Measurements from ENCODE around the gene ZNF774. TPM values are rescaled to one million over a fixed set of nuclear protein-coding genes. Genes with fewer than 3 reads are reported as not detected.
A peak's percentile ranks its signal among the peaks of the same experiment; 100 is the strongest.

ZNF774 gene
- total RNA-seq, 1 experiment from 2014 or later: 2.6 TPM

GRCh38 chr15:90348456-90348855 is 3.6 kb upstream of the ZNF774 start:
- Mint-ChIP-seq H3K4me3 (ENCODE audit: unreplicated experiment) (no peak overlapping the region), H3K36me3 (ENCODE audit: insufficient read depth, unreplicated experiment) (peaks cover 5% of the 10 kb centered on the region)
- POLR2A ChIA-PET: interaction anchor here (0.6 kb wide), 1 partner anchor 67 kb away, joined by 3 read pairs; no protein-coding TSS in a partner anchor

DNA sequence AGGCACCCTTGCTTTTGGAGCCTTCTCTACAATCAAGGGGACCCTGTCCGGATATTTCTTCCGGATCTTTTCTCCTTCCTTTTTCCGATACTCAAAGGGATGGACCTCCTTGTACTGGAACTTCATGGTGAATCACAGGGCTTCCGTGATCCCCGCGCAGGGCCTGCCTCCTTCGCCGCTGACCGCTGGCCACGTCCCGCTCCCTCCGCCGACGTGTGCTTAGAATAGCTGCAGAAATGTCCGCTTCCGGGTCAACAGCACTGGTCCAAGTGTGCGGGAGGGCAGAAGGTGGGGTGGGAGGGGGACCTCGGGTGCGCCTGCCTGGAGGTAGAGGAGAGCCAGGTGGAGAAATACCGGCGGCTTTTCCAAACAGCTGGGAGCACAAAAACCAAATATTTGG is 3.0 kb upstream of the ZNF774 start:
- intact Hi-C loops (cut with micrococcal nuclease): no loop called here
- Mint-ChIP-seq H3K36me3 (ENCODE audit: insufficient read depth, unreplicated experiment) (peaks cover 5% of the 10 kb centered on the region), H3K27ac (ENCODE audit: low read depth, unreplicated experiment) (peak overlapping the region; percentile 92), H3K9me3 (ENCODE audit: unreplicated experiment) (no peaks in the 10 kb centered on the region), H3K4me3 (ENCODE audit: unreplicated experiment) (no peak overlapping the region), H3K27me3 (ENCODE audit: insufficient read depth, unreplicated experiment) (no peaks in the 10 kb centered on the region), H3K4me1 (ENCODE audit: insufficient read depth, unreplicated experiment) (peaks cover 9% of the 10 kb centered on the region)
- ChIA-PET CTCF (no interaction called here), POLR2A (interaction anchor here (0.6 kb wide), 1 partner anchor 26 kb away, joined by 3 read pairs; no protein-coding TSS in a partner anchor)
- no peak for TF ChIP-seq CTCF (IDR thresholded peaks at IDR 0.05; ENCODE audit: unreplicated experiment)
- no peak for DNase-seq (ENCODE audit: unreplicated experiment)
- BruUV-seq (replicated peaks): no TSS peak

More at GRCh38 chr15:90348456-90348855, 3.6 kb upstream of the ZNF774 start:
- CTCF ChIA-PET: interaction anchor here (1.2 kb wide), 1 partner anchor 12 kb away, joined by 4 read pairs; no protein-coding TSS in a partner anchor
- H3K27me3 Mint-ChIP-seq (ENCODE audit: insufficient read depth, unreplicated experiment): no peaks in the 10 kb centered on the region
- H3K27ac Mint-ChIP-seq (ENCODE audit: low read depth, unreplicated experiment): peak overlapping the region; percentile 92
- intact Hi-C loops (cut with micrococcal nuclease): no loop called here
- H3K4me1 Mint-ChIP-seq (ENCODE audit: insufficient read depth, unreplicated experiment): peaks cover 9% of the 10 kb centered on the region
- H3K9me3 Mint-ChIP-seq (ENCODE audit: unreplicated experiment): no peaks in the 10 kb centered on the region
- BruUV-seq (replicated peaks): no TSS peak
- no peak for DNase-seq (ENCODE audit: unreplicated experiment)
- TF ChIP-seq CTCF (IDR thresholded peaks at IDR 0.05; ENCODE audit: unreplicated experiment): no peak

DNA sequence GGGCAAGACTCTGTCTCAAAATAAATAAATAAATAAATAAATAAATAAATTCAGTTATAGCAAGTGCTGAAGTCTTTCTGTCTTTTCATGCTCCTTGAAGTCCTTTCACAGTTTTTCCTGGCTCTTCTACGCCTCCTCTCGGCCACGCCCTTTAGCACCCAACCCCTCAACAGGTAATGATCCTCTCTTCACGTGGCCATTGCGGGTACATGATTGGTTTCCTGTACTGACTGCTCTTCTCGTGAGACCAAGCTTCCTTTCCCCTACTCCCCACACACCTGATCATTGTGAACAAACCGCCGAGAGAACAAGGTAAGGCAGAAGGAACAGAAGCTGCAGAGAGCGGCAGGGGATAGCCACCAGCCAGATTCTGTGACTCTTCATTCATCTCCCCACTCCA is 2.3 kb upstream of the ZNF774 start:
- no TSS peak for BruUV-seq (replicated peaks)
- CTCF ChIA-PET: no interaction called here
- H3K27me3 Mint-ChIP-seq (ENCODE audit: insufficient read depth, unreplicated experiment): no peaks in the 10 kb centered on the region
- intact Hi-C loops (cut with micrococcal nuclease): no loop called here
- DNase-seq (ENCODE audit: unreplicated experiment): no peak
- TF ChIP-seq CTCF (IDR thresholded peaks at IDR 0.05; ENCODE audit: unreplicated experiment): no peak
- H3K4me1 Mint-ChIP-seq (ENCODE audit: insufficient read depth, unreplicated experiment): peaks cover 9% of the 10 kb centered on the region
- no peak overlapping the region for H3K27ac Mint-ChIP-seq (ENCODE audit: low read depth, unreplicated experiment)
- peaks cover 5% of the 10 kb centered on the region for H3K36me3 Mint-ChIP-seq (ENCODE audit: insufficient read depth, unreplicated experiment)
- H3K9me3 Mint-ChIP-seq (ENCODE audit: unreplicated experiment): no peaks in the 10 kb centered on the region
- no peak overlapping the region for H3K4me3 Mint-ChIP-seq (ENCODE audit: unreplicated experiment)
- POLR2A ChIA-PET: no interaction called here

DNA sequence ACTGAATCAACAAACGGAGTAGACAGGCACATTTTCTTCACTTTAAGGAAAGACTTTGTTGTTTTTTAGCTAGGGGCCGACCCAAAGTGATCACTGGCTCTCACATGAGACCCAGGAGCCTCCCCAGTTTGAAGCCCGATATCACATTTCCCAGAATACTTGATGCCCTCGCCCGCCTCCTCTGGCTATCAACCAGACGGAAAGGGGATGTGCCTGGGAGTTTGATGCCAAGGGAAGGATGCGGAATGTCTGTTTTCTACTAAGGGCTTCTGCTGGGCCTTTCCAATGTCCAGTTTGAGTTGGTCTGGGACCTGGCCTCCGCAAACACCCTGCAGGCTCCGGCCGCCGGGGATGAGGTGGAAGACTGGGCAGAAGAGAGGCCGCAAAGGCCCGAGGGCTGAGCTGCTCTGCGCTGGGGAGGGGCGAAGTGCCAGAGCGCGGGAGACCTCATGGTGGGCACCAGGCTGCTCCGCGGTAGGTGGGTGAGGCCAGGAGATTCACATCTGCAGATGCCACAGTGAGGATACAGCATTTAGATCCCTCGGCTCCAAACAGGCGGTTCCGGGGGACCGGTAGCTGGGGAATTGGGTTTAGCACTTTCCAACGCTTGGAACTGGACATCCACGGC is 491 bp upstream of the ZNF774 start:
- H3K27ac Mint-ChIP-seq (ENCODE audit: low read depth, unreplicated experiment): peak overlapping the region; percentile 81
- intact Hi-C loops (cut with micrococcal nuclease): no loop called here
- no peaks in the 10 kb centered on the region for H3K9me3 Mint-ChIP-seq (ENCODE audit: unreplicated experiment)
- peaks cover 9% of the 10 kb centered on the region for H3K4me1 Mint-ChIP-seq (ENCODE audit: insufficient read depth, unreplicated experiment)
- H3K4me3 Mint-ChIP-seq (ENCODE audit: unreplicated experiment): peak overlapping the region; percentile 80
- H3K27me3 Mint-ChIP-seq (ENCODE audit: insufficient read depth, unreplicated experiment): no peaks in the 10 kb centered on the region
- POLR2A ChIA-PET: interaction anchor here (0.7 to 3.0 kb wide), 7 partner anchors 11 to 130 kb away, joined by 3 to 18 read pairs (median 6); partner anchors contain the start of gene IQGAP1
- BruUV-seq (replicated peaks): no TSS peak
- CTCF ChIA-PET: interaction anchor here (0.6 to 1.8 kb wide), 4 partner anchors 31 to 177 kb away, joined by 3 to 5 read pairs (median 4); no protein-coding TSS in a partner anchor
- H3K36me3 Mint-ChIP-seq (ENCODE audit: insufficient read depth, unreplicated experiment): peaks cover 5% of the 10 kb centered on the region
- no peak for TF ChIP-seq CTCF (IDR thresholded peaks at IDR 0.05; ENCODE audit: unreplicated experiment)
- DNase-seq (ENCODE audit: unreplicated experiment): no peak
